Embryonic facial prominence (tissue), 1 donor: ENCODE results near the gene ADCY5.

Experiments used
- DNase-seq: peaks from one replicate; pipeline ENCODE4 v3.0.0-alpha.2; 2016; ENCODE audit errors: extremely low spot score

The ADCY5 gene

GRCh38 chr3:123458255-123458654 lies 9.4 kb upstream of the ADCY5 start:
- DNase-seq: no peak

GRCh38 chr3:123457841-123458240 lies 9.0 kb upstream of the ADCY5 start:
- no peak for DNase-seq

- DNase-seq: no peak
Observed at GRCh38 chr3:123453675-123454074, 4.8 kb upstream of the ADCY5 start.

- no peak for DNase-seq
Observed at GRCh38 chr3:123451186-123451585, 2.3 kb upstream of the ADCY5 start.

GRCh38 chr3:123449997-123450604 lies 1.2 kb upstream of the ADCY5 start:
- peak; percentile 13 for DNase-seq

- DNase-seq: no peak
Observed at GRCh38 chr3:123449102-123449996, 459 bp upstream of the ADCY5 start.

GRCh38 chr3:123447749-123448517 lies 957 bp downstream of the ADCY5 start:
- no peak for DNase-seq

GRCh38 chr3:123447416-123447748 lies 1.5 kb downstream of the ADCY5 start:
- DNase-seq: no peak

- DNase-seq: no peak
Observed at GRCh38 chr3:123446610-123447109, 2.2 kb downstream of the ADCY5 start.

GRCh38 chr3:123446210-123446609 lies 2.7 kb downstream of the ADCY5 start:
- DNase-seq: no peak

- no peak for DNase-seq
Observed at GRCh38 chr3:123445702-123446101, 3.2 kb downstream of the ADCY5 start.

- DNase-seq: no peak
Observed at GRCh38 chr3:123444744-123445143, 4.1 kb downstream of the ADCY5 start.

GRCh38 chr3:123444023-123444422 lies 4.9 kb downstream of the ADCY5 start:
- peak; percentile 46 for DNase-seq

GRCh38 chr3:123442908-123443307 lies 6.0 kb downstream of the ADCY5 start:
- DNase-seq: no peak

GRCh38 chr3:123442125-123442524 lies 6.8 kb downstream of the ADCY5 start:
- DNase-seq: no peak

- DNase-seq: no peak
Observed at GRCh38 chr3:123439806-123440580, 8.9 kb downstream of the ADCY5 start.

GRCh38 chr3:123432832-123433523 lies 15.9 kb downstream of the ADCY5 start:
- DNase-seq: no peak

GRCh38 chr3:123431658-123432324 lies 17.1 kb downstream of the ADCY5 start:
- no peak for DNase-seq

- DNase-seq: no peak
Observed at GRCh38 chr3:123431007-123431657, 17.8 kb downstream of the ADCY5 start.

- DNase-seq: no peak
Observed at GRCh38 chr3:123430266-123430665, 18.6 kb downstream of the ADCY5 start.
